HCT116 (cell line): ENCODE results near the gene HEMGN. TPM values are rescaled to one million over a fixed set of nuclear protein-coding genes. Genes with fewer than 3 reads are reported as not detected.

Source experiments
- ATAC-seq: fragments of 200-7000 bp; cut with Tn5 transposase; 2 replicates; pipeline ENCODE4 v1.9.1; 2020; ENCODE audit warnings: mild to moderate bottlenecking, moderate library complexity
- BruUV-seq: library from RNA; stranded (reverse); fragments of 400-500 nt; replicated peaks from 2 replicates; lab custom pipeline; 2021; lab: Mats Ljungman, UMichigan
- CTCF ChIA-PET: fragments of 300-600 bp; sonication (Branson Sonifier 250); formaldehyde crosslinking; loops from one replicate; lab custom pipeline; 2021; ENCODE audit warnings: antibody characterized with exemption; lab: Charles Lee
- POLR2A ChIA-PET: fragments of 300-600, 350-600 bp; sonication (Branson Sonifier 250); formaldehyde crosslinking; loops from one replicate; lab custom pipeline; 2021; ENCODE audit warnings: antibody characterized with exemption; lab: Charles Lee
- RAD21 ChIA-PET, 2 experiments: fragments of 300-600 bp; sonication (Branson Sonifier 250); formaldehyde crosslinking; loops; one replicate each; lab custom pipeline; 2023; ENCODE audit warnings: low total read pairs in 2 of 2; ENCODE audit not compliant: uncharacterized antibody in 2 of 2, unreplicated experiment in 2 of 2, low non-redundant PET in 1 of 2; lab: Charles Lee
- DNase-seq: peaks from one replicate; pipeline ENCODE4 v3.0.0-alpha.2; 2010; ENCODE audit warnings: low read depth, low spot score
- H2AFZ ChIP-seq: fragments of 200-600 bp; shearing (Covaris generic), sonication (generic); 2 replicates; pipeline ENCODE4 v1.6.1; 2017; ENCODE audit warnings: low read depth, mixed run types, mixed read lengths, antibody characterized with exemption, low read length; ENCODE audit not compliant: poor library complexity, severe bottlenecking
- H3K27ac ChIP-seq: 2 replicates; pipeline ENCODE4 v1.5.1; 2012; ENCODE audit warnings: low read depth, low read length
- H3K27me3 ChIP-seq: fragments of 200-600 bp; sonication (generic); 2 replicates; pipeline ENCODE4 v1.6.1; 2016; ENCODE audit warnings: mixed run types, low read length, mixed read lengths; ENCODE audit not compliant: insufficient read depth
- H3K36me3 ChIP-seq, 2 experiments: fragments of 200-500 bp in 1 of 2; fragments of 200-600 bp in 1 of 2; sonication (Bioruptor generic) in 1 of 2; sonication (generic) in 1 of 2; 2 replicates each; pipeline versions ENCODE4 v1.5.1 to v1.6.1; 2014 to 2016; ENCODE audit warnings: low read length in 2 of 2, inconsistent platforms in 1 of 2, mixed read lengths in 1 of 2, mixed run types in 1 of 2; ENCODE audit not compliant: insufficient read depth in 2 of 2, control insufficient read depth in 1 of 2
- H3K4me1 ChIP-seq, 2 experiments: fragments of 200-600 bp in 1 of 2; sonication (generic) in 1 of 2; 2 replicates each; pipeline versions ENCODE4 v1.5.1 to v1.6.1; 2012 to 2017; ENCODE audit warnings: low read length in 2 of 2, inconsistent platforms in 1 of 2, mild to moderate bottlenecking in 1 of 2, mixed read lengths in 1 of 2, mixed run types in 1 of 2, moderate library complexity in 1 of 2; ENCODE audit not compliant: insufficient read depth in 2 of 2, control insufficient read depth in 1 of 2
- H3K4me2 ChIP-seq: fragments of 200-600 bp; sonication (generic); 2 replicates; pipeline ENCODE4 v1.6.1; 2017; ENCODE audit warnings: mixed run types, low read length, mixed read lengths
- H3K4me3 ChIP-seq, 2 experiments: fragments of 200-600 bp in 1 of 2; sonication (generic) in 1 of 2; replicated peaks in 1 of 2; 2 replicates each; pipeline ENCODE4 v1.5.1; 2011 to 2016; ENCODE audit warnings: low read length in 2 of 2, control low read depth in 1 of 2, low read depth in 1 of 2, mild to moderate bottlenecking in 1 of 2, mixed read lengths in 1 of 2, mixed run types in 1 of 2
- H3K79me2 ChIP-seq: fragments of 200-600 bp; sonication (generic); 2 replicates; pipeline ENCODE4 v1.6.1; 2017; ENCODE audit warnings: mild to moderate bottlenecking, mixed run types, low read length, moderate library complexity, mixed read lengths; ENCODE audit not compliant: insufficient read depth
- H3K9ac ChIP-seq: fragments of 200-600 bp; sonication (generic); 2 replicates; pipeline ENCODE4 v1.6.1; 2016; ENCODE audit warnings: low read length, mixed read lengths
- H3K9me2 ChIP-seq: fragments of 200-600 bp; sonication (generic), shearing (Covaris generic); 2 replicates; pipeline ENCODE4 v1.6.1; 2017; ENCODE audit warnings: mixed run types, mild to moderate bottlenecking, moderate library complexity; ENCODE audit not compliant: insufficient read depth
- H3K9me3 ChIP-seq, 2 experiments: fragments of 200-500 bp in 1 of 2; fragments of 200-600 bp in 1 of 2; sonication (Bioruptor generic) in 1 of 2; sonication (generic) in 1 of 2; 2 replicates each; pipeline ENCODE4 v1.6.1; 2014 to 2017; ENCODE audit warnings: low read length in 2 of 2, mixed read lengths in 2 of 2, inconsistent platforms in 1 of 2, low read depth in 1 of 2, mild to moderate bottlenecking in 1 of 2, mixed run types in 1 of 2, moderate library complexity in 1 of 2; ENCODE audit not compliant: control insufficient read depth in 1 of 2, insufficient read depth in 1 of 2
- H4K20me1 ChIP-seq: fragments of 200-600 bp; sonication (generic), shearing (Covaris generic); 2 replicates; pipeline ENCODE4 v1.6.1; 2017; ENCODE audit warnings: mixed run types, mild to moderate bottlenecking, moderate library complexity; ENCODE audit not compliant: insufficient read depth
- CBX3 ChIP-seq: IDR thresholded peaks from 2 replicates; pipeline ENCODE4 v1.6.1; 2012; ENCODE audit warnings: low read depth
- EZH2phosphoT487 ChIP-seq: fragments of 200-600 bp; IDR thresholded peaks from 2 replicates; pipeline ENCODE4 v1.6.1; 2018; ENCODE audit warnings: antibody characterized with exemption, borderline replicate concordance
- FOSL1 ChIP-seq: IDR thresholded peaks from 2 replicates; pipeline ENCODE4 v1.6.1; 2012; ENCODE audit warnings: low read depth
- JUND ChIP-seq: IDR thresholded peaks from 2 replicates; pipeline ENCODE4 v1.6.1; 2012
- POLR2A ChIP-seq: IDR thresholded peaks from 2 replicates; pipeline ENCODE4 v1.7.0; 2011; ENCODE audit warnings: borderline replicate concordance; ENCODE audit not compliant: insufficient read depth, insufficient read length; ENCODE audit errors: extremely low read depth
- SIN3A ChIP-seq: IDR thresholded peaks from 2 replicates; pipeline ENCODE4 v1.6.1; 2012; ENCODE audit warnings: low read depth
- SRF ChIP-seq: IDR thresholded peaks from 2 replicates; pipeline ENCODE4 v1.6.1; 2012; ENCODE audit warnings: low read depth
- TCF7L2 ChIP-seq: IDR thresholded peaks from 2 replicates; pipeline ENCODE4 v1.7.0; 2011; ENCODE audit warnings: borderline replicate concordance, inconsistent platforms; ENCODE audit not compliant: insufficient read depth, insufficient read length; ENCODE audit errors: extremely low read depth
- YY1 ChIP-seq: IDR thresholded peaks from 2 replicates; pipeline ENCODE4 v1.6.1; 2011; ENCODE audit warnings: low read length, low read depth, moderate library complexity, mild to moderate bottlenecking; ENCODE audit not compliant: insufficient replicate concordance; ENCODE audit errors: extremely low read depth
- intact Hi-C: fragments of 100-400 bp; cut with micrococcal nuclease; formaldehyde crosslinking; loops from 2 replicates; pipeline ENCODE4 v1.10.0; 2022
- total RNA-seq: library from RNA; stranded (reverse); gene quantifications from one replicate; pipeline ENCODE4 v1.2.1, GENCODE V29; 2021; ENCODE audit not compliant: unreplicated experiment
- TF ChIP-seq, protein P1 (sequence below): IDR thresholded peaks from 2 replicates; pipeline ENCODE4 v1.6.1; 2012
- TF ChIP-seq, protein P2 (sequence below): IDR thresholded peaks from 2 replicates; pipeline ENCODE4 v1.6.1; 2011; ENCODE audit warnings: mild to moderate bottlenecking, low read length, moderate library complexity; ENCODE audit not compliant: insufficient replicate concordance; ENCODE audit errors: extremely low read depth

Gene HEMGN
- total RNA-seq, 1 experiment from 2014 or later, result not detected

DNA sequence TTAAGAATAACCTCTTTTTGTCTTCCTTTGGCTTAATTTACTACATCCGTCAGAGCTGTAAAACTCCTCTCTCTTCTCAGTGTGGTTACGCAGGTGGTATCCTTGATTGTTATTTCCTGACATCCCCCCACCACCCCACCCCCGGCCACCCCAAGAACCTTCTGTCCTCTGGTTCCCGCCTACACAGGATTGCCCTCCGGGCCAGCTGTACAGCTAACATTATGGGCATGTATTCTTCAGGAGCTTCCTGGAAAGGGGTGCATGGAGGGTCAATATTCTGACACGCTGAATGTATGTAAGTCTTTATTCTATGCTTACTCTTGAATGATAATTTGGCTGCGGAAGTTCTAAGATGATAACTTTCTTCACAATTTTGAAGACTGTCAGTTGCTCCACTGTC lies 32.2 kb upstream of the HEMGN start:
- TF ChIP-seq POLR2A, result no peak
- TF ChIP-seq, protein P1, sequence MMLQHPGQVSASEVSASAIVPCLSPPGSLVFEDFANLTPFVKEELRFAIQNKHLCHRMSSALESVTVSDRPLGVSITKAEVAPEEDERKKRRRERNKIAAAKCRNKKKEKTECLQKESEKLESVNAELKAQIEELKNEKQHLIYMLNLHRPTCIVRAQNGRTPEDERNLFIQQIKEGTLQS, result no peak
- TF ChIP-seq, protein P2, sequence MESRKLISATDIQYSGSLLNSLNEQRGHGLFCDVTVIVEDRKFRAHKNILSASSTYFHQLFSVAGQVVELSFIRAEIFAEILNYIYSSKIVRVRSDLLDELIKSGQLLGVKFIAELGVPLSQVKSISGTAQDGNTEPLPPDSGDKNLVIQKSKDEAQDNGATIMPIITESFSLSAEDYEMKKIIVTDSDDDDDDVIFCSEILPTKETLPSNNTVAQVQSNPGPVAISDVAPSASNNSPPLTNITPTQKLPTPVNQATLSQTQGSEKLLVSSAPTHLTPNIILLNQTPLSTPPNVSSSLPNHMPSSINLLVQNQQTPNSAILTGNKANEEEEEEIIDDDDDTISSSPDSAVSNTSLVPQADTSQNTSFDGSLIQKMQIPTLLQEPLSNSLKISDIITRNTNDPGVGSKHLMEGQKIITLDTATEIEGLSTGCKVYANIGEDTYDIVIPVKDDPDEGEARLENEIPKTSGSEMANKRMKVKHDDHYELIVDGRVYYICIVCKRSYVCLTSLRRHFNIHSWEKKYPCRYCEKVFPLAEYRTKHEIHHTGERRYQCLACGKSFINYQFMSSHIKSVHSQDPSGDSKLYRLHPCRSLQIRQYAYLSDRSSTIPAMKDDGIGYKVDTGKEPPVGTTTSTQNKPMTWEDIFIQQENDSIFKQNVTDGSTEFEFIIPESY, result no peak
- TF ChIP-seq SIN3A, result no peak
- no peak for TF ChIP-seq SRF
- no peak for TF ChIP-seq CBX3
- TF ChIP-seq TCF7L2, result no peak
- no peak for TF ChIP-seq YY1
- TF ChIP-seq EZH2phosphoT487, result no peak
- no peak for TF ChIP-seq FOSL1
- no peak for TF ChIP-seq JUND
- H3K27ac ChIP-seq, result no peak overlapping the region
- H3K9ac ChIP-seq, result no peak overlapping the region
- H2AFZ ChIP-seq, result no peak overlapping the region
- ChIA-PET RAD21 (no interaction called here), CTCF (no interaction called here), POLR2A (no interaction called here)
- no peaks in the 10 kb centered on the region for H3K4me1 ChIP-seq
- H3K27me3 ChIP-seq, result no peaks in the 10 kb centered on the region
- H3K9me2 ChIP-seq, result no peaks in the 10 kb centered on the region
- no peak for ATAC-seq
- no peaks in the 10 kb centered on the region for H3K9me3 ChIP-seq
- intact Hi-C loops, result no loop called here
- no peaks in the 10 kb centered on the region for H4K20me1 ChIP-seq
- H3K36me3 ChIP-seq, result no peaks in the 10 kb centered on the region
- H3K4me3 ChIP-seq, result no peak overlapping the region
- no TSS peak for BruUV-seq
- no peak for DNase-seq
- no peak overlapping the region for H3K4me2 ChIP-seq
- H3K79me2 ChIP-seq, result no peaks in the 10 kb centered on the region
